ENCODE data around the gene MTG2.

- TF ChIP-seq CTCF (conservative IDR thresholded peaks at IDR 0.05; ENCODE audit: low read depth, low read length): no peak
- no peak for TF ChIP-seq EZH2 (IDR thresholded peaks at IDR 0.05; ENCODE audit: low read length, unreplicated experiment)
These were observed 8.0 kb downstream of the MTG2 start for GRCh38 chr20:62190639-62191411.

Measured in PC-3 (cell line).